OCI-LY3 (cell line): ENCODE measurements around the gene CACFD1.

Experiments used
- CTCF ChIP-seq: fragments of 200-600, 300-600 bp; sonication (generic); IDR thresholded peaks from 2 replicates; pipeline ENCODE4 v1.5.1; 2014; ENCODE audit warnings: antibody characterized with exemption, low read length, low read depth
- EZH2phosphoT487 ChIP-seq: fragments of 200-600 bp; shearing (Covaris generic); IDR thresholded peaks from 2 replicates; pipeline ENCODE4 v1.6.1; 2018; ENCODE audit warnings: antibody characterized with exemption, mixed run types, low read depth

GRCh38 chr9:133457233-133457632 lies 2.5 kb upstream of the CACFD1 start:
- no peak for TF ChIP-seq EZH2phosphoT487
- TF ChIP-seq CTCF, result no peak
